Gastroesophageal sphincter (tissue), 4 donors: ENCODE data around the gene C6orf89. TPM values are rescaled to one million over a fixed set of nuclear protein-coding genes. Genes with fewer than 3 reads are reported as not detected.

Experiments used
- ATAC-seq: fragments of 150-250 bp; one replicate; pipeline ENCODE4 v1.9.1; 2016; ENCODE audit warnings: mild to moderate bottlenecking, moderate library complexity
- H3K27ac ChIP-seq, 4 donors: fragments of 200-600 bp; sonication (generic) in 3 of 4; 1 replicate in 3 of 4; 2 replicates in 1 of 4; pipeline ENCODE4 v1.5.1; 2016 to 2019
- H3K27me3 ChIP-seq: fragments of 200-600 bp; sonication (generic); one replicate; pipeline ENCODE4 v1.5.1; 2019
- H3K36me3 ChIP-seq, 2 donors: fragments of 200-600 bp; sonication (generic); one replicate each; pipeline ENCODE4 v1.5.1; 2019; ENCODE audit warnings: control low read depth in 1 of 2
- H3K4me1 ChIP-seq, 3 donors: fragments of 200-600 bp; sonication (generic); 1 replicate in 2 of 3; 2 replicates in 1 of 3; pipeline ENCODE4 v1.5.1; 2016 to 2019; ENCODE audit warnings: control low read depth in 2 of 3
- H3K4me3 ChIP-seq, 2 donors: fragments of 200-600 bp; sonication (generic); one replicate each; pipeline ENCODE4 v1.5.1; 2019; ENCODE audit warnings: mild to moderate bottlenecking in 1 of 2, moderate library complexity in 1 of 2
- H3K9me3 ChIP-seq, 3 donors: fragments of 200-600 bp; sonication (generic); one replicate each; pipeline ENCODE4 v1.5.1; 2017 to 2019; ENCODE audit warnings: control low read depth in 2 of 3
- CTCF ChIP-seq, 4 experiments: fragments of 200-600 bp in 2 of 4; fragments of 450-650 bp in 2 of 4; sonication (generic) in 1 of 4; IDR thresholded peaks; one replicate each; pipeline ENCODE4 v1.5.1; 2017 to 2019; ENCODE audit warnings: antibody characterized with exemption in 4 of 4, mild to moderate bottlenecking in 2 of 4, moderate library complexity in 2 of 4
- EP300 ChIP-seq: sonication (generic); formaldehyde crosslinking; IDR thresholded peaks from one replicate; pipeline ENCODE4 v1.6.1; 2017; ENCODE audit warnings: antibody characterized with exemption, mild to moderate bottlenecking
- POLR2A ChIP-seq, 2 donors: fragments of 450-650 bp; IDR thresholded peaks; one replicate each; pipeline ENCODE4 v1.6.1; 2017; ENCODE audit warnings: antibody characterized with exemption in 2 of 2, mild to moderate bottlenecking in 2 of 2, moderate library complexity in 1 of 2
- POLR2AphosphoS5 ChIP-seq: sonication (generic); formaldehyde crosslinking; IDR thresholded peaks from one replicate; pipeline ENCODE4 v1.6.1; 2017; ENCODE audit warnings: antibody characterized with exemption
- WGBS, 2 donors: methylation state at CpG; one replicate each; pipeline ENCODE4 v1.1.5; 2018; ENCODE audit warnings: low coverage in 1 of 2; 5-methylcytosine and 5-hydroxymethylcytosine counted together
- total RNA-seq, 4 donors: library from RNA; depleted of rRNA; stranded (reverse); fragments of >200 nt; gene quantifications; one replicate each; pipeline ENCODE4 v1.1.0, GENCODE V29; 2016

C6orf89 gene
- total RNA-seq, 4 donors from 2014 or later: 62.1 to 73.8 (median 69.8) TPM

GRCh38 chr6:36843170-36843569 is 42.6 kb upstream of the C6orf89 start:
- Histone ChIP-seq H3K36me3 (no peaks in the 10 kb centered on the region), H3K9me3 (no peaks in the 10 kb centered on the region), H3K4me1 (peaks cover 0 to 31% (median 18%) of the 10 kb centered on the region in 3 donors), H3K4me3 (no peak overlapping the region), H3K27ac (no peak overlapping the region), H3K27me3 (peaks cover 8% of the 10 kb centered on the region)
- TF ChIP-seq EP300 (no peak), CTCF (IDR thresholded peaks at IDR 0.05) (no peak), POLR2AphosphoS5 (no peak), POLR2A (IDR thresholded peaks at IDR 0.05) (no peak)
- WGBS, 2 donors: 86 to 93% methylated on average over 1 to 3 of the region's 4 CpGs
- no peak for ATAC-seq

DNA sequence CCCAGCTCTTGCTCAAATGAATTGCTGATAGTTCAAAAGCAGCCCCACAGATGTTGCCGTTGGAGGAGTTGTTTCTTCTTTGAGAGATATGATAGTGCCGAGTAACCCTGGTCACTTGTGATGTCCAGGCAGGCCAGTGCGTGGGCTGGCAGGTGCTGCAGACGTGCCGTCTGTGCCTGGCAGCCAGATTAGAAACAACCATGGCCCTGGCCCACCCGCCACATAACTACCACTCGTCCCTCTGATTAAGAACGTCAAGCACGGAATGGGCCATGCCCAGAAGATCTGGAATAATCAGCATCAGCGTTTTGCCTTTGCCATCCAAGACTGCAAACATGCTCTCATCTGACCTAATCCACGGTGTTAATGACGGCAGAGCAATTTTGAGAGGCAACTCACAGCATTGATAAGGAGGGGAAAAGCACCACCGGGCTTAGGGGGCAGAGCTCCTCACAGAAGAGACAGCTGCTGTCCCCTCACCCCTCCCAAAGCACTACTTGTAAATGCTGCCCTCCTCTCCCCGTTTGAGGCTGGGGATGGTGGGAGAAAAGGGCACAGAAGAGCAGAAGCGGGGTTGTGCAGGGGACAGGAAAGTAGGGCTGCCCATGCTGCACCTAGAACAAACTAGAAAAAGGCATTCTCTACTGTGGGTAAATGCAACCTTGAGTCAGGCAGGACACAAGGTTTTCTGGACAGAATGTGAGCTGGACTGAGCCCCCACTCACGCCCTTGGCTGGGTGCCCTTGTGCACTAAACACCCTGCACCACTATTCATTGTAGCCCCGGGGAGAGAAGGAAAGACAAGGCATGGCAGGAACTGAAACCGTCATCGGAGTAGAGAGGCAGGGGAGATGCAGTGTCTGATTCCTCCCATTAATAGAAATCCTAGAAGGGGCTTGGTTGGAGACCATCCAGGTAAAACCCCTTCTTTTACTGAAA is 41.3 kb upstream of the C6orf89 start:
- no peak for ATAC-seq
- WGBS, 2 donors: 75 to 78% methylated on average over 16 to 18 of the region's 19 CpGs
- no peaks in the 10 kb centered on the region for H3K9me3 ChIP-seq
- H3K27me3 ChIP-seq: peaks cover 1% of the 10 kb centered on the region
- peaks cover 0 to 29% (median 11%) of the 10 kb centered on the region in 3 donors for H3K4me1 ChIP-seq
- no peak overlapping the region for H3K27ac ChIP-seq
- TF ChIP-seq CTCF (IDR thresholded peaks at IDR 0.05): no peak
- TF ChIP-seq POLR2A (IDR thresholded peaks at IDR 0.05): no peak
- TF ChIP-seq EP300: no peak
- TF ChIP-seq POLR2AphosphoS5: no peak
- no peak overlapping the region for H3K4me3 ChIP-seq
- no peaks in the 10 kb centered on the region for H3K36me3 ChIP-seq

- no peak for TF ChIP-seq POLR2A (IDR thresholded peaks at IDR 0.05)
- TF ChIP-seq CTCF (IDR thresholded peaks at IDR 0.05): no peak
- no peak for TF ChIP-seq POLR2AphosphoS5
- no peak for TF ChIP-seq EP300
- Histone ChIP-seq H3K4me3 (no peak overlapping the region), H3K27ac (no peak overlapping the region), H3K4me1 (peaks cover 0 to 22% (median 8%) of the 10 kb centered on the region in 3 donors), H3K36me3 (no peaks in the 10 kb centered on the region), H3K9me3 (no peaks in the 10 kb centered on the region), H3K27me3 (no peaks in the 10 kb centered on the region)
- WGBS, 2 donors: 61 to 100% methylated on average over 2 to 3 of the region's 4 CpGs
- no peak for ATAC-seq
Observed at GRCh38 chr6:36845233-36845632, 40.5 kb upstream of the C6orf89 start.

DNA sequence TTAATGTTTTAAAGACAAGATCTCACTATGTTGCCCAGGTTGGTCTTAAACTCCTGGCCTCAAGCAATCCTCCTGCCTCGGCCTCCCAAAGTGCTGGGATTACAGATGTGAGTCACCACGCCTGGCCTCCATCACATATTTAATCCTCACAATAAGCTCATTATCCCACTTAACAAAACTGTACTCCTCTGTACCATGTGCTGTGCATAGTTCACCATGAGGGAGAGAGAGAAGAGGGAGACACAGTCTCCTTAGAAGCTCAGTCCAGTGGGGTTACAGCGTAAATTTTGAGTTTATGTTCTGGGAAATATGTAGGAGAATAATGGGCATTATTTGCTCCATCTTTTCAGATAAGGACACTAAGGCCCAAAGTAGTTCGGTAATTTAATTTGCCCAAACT is 38.6 kb upstream of the C6orf89 start:
- peaks cover 0 to 21% (median 0%) of the 10 kb centered on the region in 3 donors for H3K4me1 ChIP-seq
- no peak for ATAC-seq
- no peak overlapping the region for H3K4me3 ChIP-seq
- no peaks in the 10 kb centered on the region for H3K27me3 ChIP-seq
- no peak for TF ChIP-seq POLR2AphosphoS5
- TF ChIP-seq EP300: no peak
- TF ChIP-seq CTCF (IDR thresholded peaks at IDR 0.05): no peak
- no peak for TF ChIP-seq POLR2A (IDR thresholded peaks at IDR 0.05)
- no peaks in the 10 kb centered on the region for H3K36me3 ChIP-seq
- 95 to 97% methylated on average over 4 of the region's 4 CpGs for WGBS, 2 donors
- H3K9me3 ChIP-seq: no peaks in the 10 kb centered on the region
- H3K27ac ChIP-seq: no peak overlapping the region

DNA sequence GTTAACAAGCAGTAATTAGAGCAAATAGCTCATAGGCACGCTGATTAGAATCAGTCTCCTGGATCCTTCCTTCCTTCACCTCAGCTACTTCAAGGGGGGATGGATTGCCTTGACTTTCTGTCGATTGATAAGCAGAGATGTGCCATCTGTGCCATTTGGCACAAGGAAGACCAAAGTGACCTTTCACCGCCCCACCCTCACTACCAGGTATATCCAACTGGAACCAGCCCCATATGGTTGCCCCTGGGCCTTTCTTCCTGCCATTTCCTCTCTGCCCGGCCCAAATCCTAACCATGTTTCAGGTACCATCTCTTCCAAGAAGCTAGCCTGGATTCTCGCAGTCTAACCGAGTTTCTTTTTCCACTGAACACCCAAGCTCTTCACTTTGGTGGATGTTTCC is 37.8 kb upstream of the C6orf89 start:
- Histone ChIP-seq H3K27me3 (no peaks in the 10 kb centered on the region), H3K27ac (no peak overlapping the region), H3K4me3 (no peak overlapping the region), H3K36me3 (no peaks in the 10 kb centered on the region), H3K9me3 (no peaks in the 10 kb centered on the region), H3K4me1 (peaks cover 0 to 28% (median 0%) of the 10 kb centered on the region in 3 donors)
- ATAC-seq: no peak
- WGBS, 2 donors: 94% methylated on average over 2 to 4 of the region's 6 CpGs
- TF ChIP-seq EP300: no peak
- no peak for TF ChIP-seq POLR2A (IDR thresholded peaks at IDR 0.05)
- TF ChIP-seq POLR2AphosphoS5: no peak
- no peak for TF ChIP-seq CTCF (IDR thresholded peaks at IDR 0.05)
